ENCODE results near the gene RNF40. TPM values are rescaled to one million over a fixed set of nuclear protein-coding genes. Genes with fewer than 3 reads are reported as not detected.

Gene RNF40
- total RNA-seq, 1 experiment from 2014 or later: 90.3 TPM

- RAD21 ChIA-PET (ENCODE audit: low non-redundant PET in 1 of 2, low total read pairs in 2 of 2, uncharacterized antibody in 2 of 2, unreplicated experiment in 2 of 2): interaction anchor here in 1 of 2 experiments (1.3 kb wide), 1 partner anchor 19 kb away, joined by 4 read pairs; no protein-coding TSS in a partner anchor
- Histone ChIP-seq H3K4me3 (replicated peaks in 1 of 2; ENCODE audit: low read depth in 1 of 2, low read length in 2 of 2) (peak within 1 kb of the TSS; percentile 92 to 94), H3K4me2 (ENCODE audit: low read length) (peak within 1 kb of the TSS; percentile 98), H3K27me3 (ENCODE audit: insufficient read depth, low read length) (no peaks in the 10 kb centered on the region), H3K9me2 (ENCODE audit: insufficient read depth) (no peaks in the 10 kb centered on the region), H2AFZ (ENCODE audit: low read depth, low read length, poor library complexity, severe bottlenecking) (peak within 1 kb of the TSS; percentile 81), H3K36me3 (ENCODE audit: control insufficient read depth in 1 of 2, insufficient read depth in 2 of 2, low read length in 2 of 2) (peaks cover 0 to 11% of the 10 kb centered on the region in 2 experiments; a peak in 2 of 4 replicates), H3K79me2 (ENCODE audit: insufficient read depth, low read length) (peaks cover 21% of the 10 kb centered on the region), H3K27ac (ENCODE audit: low read depth, low read length) (peak within 1 kb of the TSS; percentile 78), H4K20me1 (ENCODE audit: insufficient read depth) (no peaks in the 10 kb centered on the region), H3K9ac (ENCODE audit: low read length) (peak within 1 kb of the TSS; percentile 92), H3K9me3 (ENCODE audit: control insufficient read depth in 1 of 2, insufficient read depth in 1 of 2, low read depth in 1 of 2, low read length in 2 of 2) (no peaks in the 10 kb centered on the region), H3K4me1 (ENCODE audit: control insufficient read depth in 1 of 2, insufficient read depth in 2 of 2, low read length in 2 of 2) (peaks cover 7 to 22% of the 10 kb centered on the region in 2 experiments; a peak in 3 of 4 replicates)
- POLR2A ChIA-PET: interaction anchor here (0.6 to 2.6 kb wide), 4 partner anchors 16 to 127 kb away, joined by 3 to 23 read pairs (median 4); no protein-coding TSS in a partner anchor
- no TSS peak for BruUV-seq (replicated peaks)
- peak; percentile 39 for DNase-seq (ENCODE audit: low read depth, low spot score)
- CTCF ChIA-PET: interaction anchor here (0.8 to 1.1 kb wide), 2 partner anchors 16 to 18 kb away, joined by 3 to 11 read pairs; no protein-coding TSS in a partner anchor
- peak; percentile 84 for ATAC-seq
- TF ChIP-seq SP1 (IDR thresholded peaks at IDR 0.05; ENCODE audit: low read depth): peak; percentile 47; the same call in 1 of the 2 replicates
- TF ChIP-seq REST (IDR thresholded peaks at IDR 0.05; ENCODE audit: low read depth): no peak
- 0 out of 2 replicates have a peak, but pooled peaks have one; percentile 4 for TF ChIP-seq ZFX (IDR thresholded peaks at IDR 0.05)
- TF ChIP-seq SRF (IDR thresholded peaks at IDR 0.05; ENCODE audit: low read depth): no peak
- peak; percentile 83; the same call in 1 of the 2 replicates for TF ChIP-seq ELF1 (IDR thresholded peaks at IDR 0.05; ENCODE audit: borderline replicate concordance, low read depth)
- peak; percentile 70 for TF ChIP-seq POLR2AphosphoS5 (IDR thresholded peaks at IDR 0.05; ENCODE audit: low read depth, low read length)
- TF ChIP-seq YY1 (IDR thresholded peaks at IDR 0.05; ENCODE audit: extremely low read depth, insufficient replicate concordance, low read depth, low read length): peak; percentile 13
- TF ChIP-seq EGR1 (IDR thresholded peaks at IDR 0.05; ENCODE audit: low read depth): peak; percentile 26; the same call in 1 of the 2 replicates
- TF ChIP-seq FOSL1 (IDR thresholded peaks at IDR 0.05; ENCODE audit: low read depth): no peak
- TF ChIP-seq CBX3 (IDR thresholded peaks at IDR 0.05; ENCODE audit: low read depth): 0 out of 2 replicates have a peak, but pooled peaks have one; percentile 47
- intact Hi-C loops (cut with micrococcal nuclease): loop anchor here (1.0 to 5.0 kb wide), 3 partner anchors 18 to 136 kb away; partner anchors contain the start of gene FBXL19
These were observed 25.0 kb downstream of the RNF40 start, which contains the start of gene ZNF629 for GRCh38 chr16:30786936-30787612. Gene ZNF629, minus strand, starts transcription at chr16:30787205. Its CDS starts 2,723 bp downstream, at chr16:30784482.
